Body of pancreas (tissue), 4 donors: ENCODE data around the gene CEP97.

ENCODE experiments used
- POLR2A ChIP-seq, 3 donors: fragments of 450-650 bp; IDR thresholded peaks; one replicate each; pipeline ENCODE4 v1.6.1; 2016; ENCODE audit warnings: antibody characterized with exemption in 3 of 3, mild to moderate bottlenecking in 2 of 3
- TF ChIP-seq, protein P1 (sequence below), 7 experiments: fragments of 450-650 bp in 4 of 7; fragments of 200-600 bp in 3 of 7; sonication (generic) in 3 of 7; IDR thresholded peaks; one replicate each; pipeline ENCODE4 v1.5.1; 2016 to 2019; ENCODE audit warnings: antibody characterized with exemption in 7 of 7

DNA sequence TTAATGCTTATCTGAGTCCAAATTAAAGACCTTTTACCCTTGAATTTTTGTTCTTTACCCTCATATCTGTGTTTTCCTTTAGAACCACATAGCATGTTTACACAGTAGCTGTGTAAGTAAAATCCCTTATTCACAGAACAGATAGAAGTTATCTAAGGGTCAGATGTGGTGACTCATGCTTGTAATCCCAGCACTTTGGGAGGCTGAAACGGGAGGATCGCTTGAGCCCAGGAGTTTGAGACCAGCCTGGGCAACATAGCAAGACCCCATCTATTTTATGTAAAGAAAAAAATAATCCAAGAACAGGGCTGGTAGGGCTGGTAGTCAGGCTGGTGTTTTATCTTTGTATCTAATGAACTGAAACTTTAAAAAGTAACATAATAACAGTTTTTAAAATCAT, 77.8 kb downstream of the CEP97 start:
- TF ChIP-seq, protein P1, sequence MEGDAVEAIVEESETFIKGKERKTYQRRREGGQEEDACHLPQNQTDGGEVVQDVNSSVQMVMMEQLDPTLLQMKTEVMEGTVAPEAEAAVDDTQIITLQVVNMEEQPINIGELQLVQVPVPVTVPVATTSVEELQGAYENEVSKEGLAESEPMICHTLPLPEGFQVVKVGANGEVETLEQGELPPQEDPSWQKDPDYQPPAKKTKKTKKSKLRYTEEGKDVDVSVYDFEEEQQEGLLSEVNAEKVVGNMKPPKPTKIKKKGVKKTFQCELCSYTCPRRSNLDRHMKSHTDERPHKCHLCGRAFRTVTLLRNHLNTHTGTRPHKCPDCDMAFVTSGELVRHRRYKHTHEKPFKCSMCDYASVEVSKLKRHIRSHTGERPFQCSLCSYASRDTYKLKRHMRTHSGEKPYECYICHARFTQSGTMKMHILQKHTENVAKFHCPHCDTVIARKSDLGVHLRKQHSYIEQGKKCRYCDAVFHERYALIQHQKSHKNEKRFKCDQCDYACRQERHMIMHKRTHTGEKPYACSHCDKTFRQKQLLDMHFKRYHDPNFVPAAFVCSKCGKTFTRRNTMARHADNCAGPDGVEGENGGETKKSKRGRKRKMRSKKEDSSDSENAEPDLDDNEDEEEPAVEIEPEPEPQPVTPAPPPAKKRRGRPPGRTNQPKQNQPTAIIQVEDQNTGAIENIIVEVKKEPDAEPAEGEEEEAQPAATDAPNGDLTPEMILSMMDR (IDR thresholded peaks at IDR 0.05), result no peak
- TF ChIP-seq POLR2A (IDR thresholded peaks at IDR 0.05), result no peak
